Neural crest cell (in vitro differentiated cells): Measurements from ENCODE around the gene PYGB. TPM values are rescaled to one million over a fixed set of nuclear protein-coding genes. Genes with fewer than 3 reads are reported as not detected.
"Not testable (repeated sequence)": the region's sequence is repeated elsewhere in the genome, so short reads cannot be mapped to it uniquely, and the experiment has no call there.

ENCODE experiments used
- DNase-seq: peaks from one replicate; pipeline ENCODE4 v3.0.0; 2021; ENCODE audit warnings: low read depth, mixed read lengths, low spot score
- H3K27ac Mint-ChIP-seq: one replicate; pipeline ENCODE4 v1.8.0; 2021; ENCODE audit warnings: mild to moderate bottlenecking, mixed read lengths; ENCODE audit not compliant: unreplicated experiment
- H3K27me3 Mint-ChIP-seq: 2 replicates; pipeline ENCODE4 v1.8.0; 2021; ENCODE audit warnings: low read depth, mild to moderate bottlenecking, mixed read lengths
- H3K36me3 Mint-ChIP-seq: 2 replicates; pipeline ENCODE4 v1.8.0; 2021; ENCODE audit warnings: low read depth, mild to moderate bottlenecking, mixed read lengths
- H3K4me1 Mint-ChIP-seq: 2 replicates; pipeline ENCODE4 v1.8.0; 2021; ENCODE audit warnings: mixed read lengths
- H3K4me3 Mint-ChIP-seq: one replicate; pipeline ENCODE4 v1.8.0; 2021; ENCODE audit warnings: mild to moderate bottlenecking, mixed read lengths
- H3K9me3 Mint-ChIP-seq: 2 replicates; pipeline ENCODE4 v1.8.0; 2021; ENCODE audit warnings: mixed read lengths
- CTCF ChIP-seq: fragments of 200-600 bp; sonication (generic); conservative IDR thresholded peaks from 2 replicates; pipeline ENCODE4 v1.5.0; 2021; ENCODE audit warnings: antibody characterized with exemption, mild to moderate bottlenecking
- total RNA-seq: library from RNA; stranded (reverse); gene quantifications from 2 replicates; pipeline ENCODE4 v1.2.1, GENCODE V29; 2021

PYGB gene
- total RNA-seq, 1 donor from 2014 or later, result 77.1 TPM

GRCh38 chr20:25229486-25230165, 18.3 kb upstream of the PYGB start:
- Mint-ChIP-seq H3K4me3 (no peak overlapping the region), H3K27me3 (no peaks in the 10 kb centered on the region), H3K27ac (no peak overlapping the region)

GRCh38 chr20:25230166-25230831, 17.6 kb upstream of the PYGB start:
- no peaks in the 10 kb centered on the region for H3K27me3 Mint-ChIP-seq
- no peak for TF ChIP-seq CTCF
- no peak for DNase-seq
- H3K27ac Mint-ChIP-seq, result no peak overlapping the region
- H3K9me3 Mint-ChIP-seq, result no peaks in the 10 kb centered on the region
- no peaks in the 10 kb centered on the region for H3K36me3 Mint-ChIP-seq
- peaks cover 24% of the 10 kb centered on the region for H3K4me1 Mint-ChIP-seq
- H3K4me3 Mint-ChIP-seq, result no peak overlapping the region

More at GRCh38 chr20:25229486-25230165, 18.3 kb upstream of the PYGB start:
- H3K4me1 Mint-ChIP-seq, result peaks cover 20% of the 10 kb centered on the region
- no peak for TF ChIP-seq CTCF
- no peaks in the 10 kb centered on the region for H3K9me3 Mint-ChIP-seq
- H3K36me3 Mint-ChIP-seq, result no peaks in the 10 kb centered on the region
- DNase-seq, result no peak

- DNase-seq, result no peak
- Mint-ChIP-seq H3K9me3 (no peaks in the 10 kb centered on the region), H3K27me3 (no peaks in the 10 kb centered on the region), H3K27ac (no peak overlapping the region), H3K36me3 (no peaks in the 10 kb centered on the region), H3K4me3 (no peak overlapping the region), H3K4me1 (peaks cover 23% of the 10 kb centered on the region)
- TF ChIP-seq CTCF, result no peak
Observed at GRCh38 chr20:25233016-25233772, 14.7 kb upstream of the PYGB start.

- not testable (repeated sequence) for H3K36me3 Mint-ChIP-seq, DNase-seq, H3K9me3 Mint-ChIP-seq, H3K4me3 Mint-ChIP-seq, H3K27ac Mint-ChIP-seq, H3K27me3 Mint-ChIP-seq
- H3K4me1 Mint-ChIP-seq, result peaks cover 26% of the 10 kb centered on the region
Observed at GRCh38 chr20:25234009-25234849, 13.7 kb upstream of the PYGB start.

- Mint-ChIP-seq H3K27me3 (no peaks in the 10 kb centered on the region), H3K36me3 (no peaks in the 10 kb centered on the region), H3K4me1 (peaks cover 35% of the 10 kb centered on the region), H3K9me3 (no peaks in the 10 kb centered on the region), H3K4me3 (no peak overlapping the region), H3K27ac (no peak overlapping the region)
- DNase-seq, result no peak
- TF ChIP-seq CTCF, result no peak
Observed at GRCh38 chr20:25236450-25237304, 11.2 kb upstream of the PYGB start.
